Cardiac muscle cell (in vitro differentiated cells and primary cell): Measurements from ENCODE around the gene GMPR2. TPM values are rescaled to one million over a fixed set of nuclear protein-coding genes. Genes with fewer than 3 reads are reported as not detected.

ENCODE experiments used
- DNase-seq, 2 donors: peaks; one replicate each; pipeline versions ENCODE4 v3.0.0 to v3.0.0-alpha.2; 2010 to 2017; ENCODE audit warnings: low read depth in 1 of 2, low spot score in 1 of 2
- H3K27ac ChIP-seq: fragments of 200-600 bp; sonication (generic); 2 replicates; pipeline ENCODE4 v1.5.1; 2016
- H3K27me3 ChIP-seq: fragments of 200-600 bp; sonication (generic); 2 replicates; pipeline ENCODE4 v1.6.0; 2016; ENCODE audit warnings: control low read depth
- H3K36me3 ChIP-seq: fragments of 200-600 bp; sonication (generic); 2 replicates; pipeline ENCODE4 v1.5.1; 2016; ENCODE audit warnings: control low read depth
- H3K4me1 ChIP-seq: fragments of 200-600 bp; sonication (generic); 2 replicates; pipeline ENCODE4 v1.8.1; 2017; ENCODE audit warnings: low read depth, mild to moderate bottlenecking, mixed run types
- H3K4me3 ChIP-seq: fragments of 200-600 bp; sonication (generic); 2 replicates; pipeline ENCODE4 v1.5.1; 2016; ENCODE audit warnings: mild to moderate bottlenecking
- H3K9me3 ChIP-seq: fragments of 200-600 bp; sonication (generic); 2 replicates; pipeline ENCODE4 v1.5.1; 2017; ENCODE audit warnings: low read depth, mild to moderate bottlenecking, control low read depth
- CTCF ChIP-seq: IDR thresholded peaks from 2 replicates; pipeline ENCODE4 v1.5.1; 2012; ENCODE audit warnings: low read depth, mild to moderate bottlenecking, low read length
- polyA plus RNA-seq: library from polyadenylated mRNA; unstranded; fragments of >200 nt; fragmentation: Nextera tagmentation; extraction: Ambion mirVana; gene quantifications from 2 replicates; pipeline ENCODE4 v1.2.1, GENCODE V29; 2016
- total RNA-seq: library from RNA; depleted of rRNA; stranded (reverse); fragments of >200 nt; gene quantifications from 2 replicates; pipeline ENCODE4 v1.2.3, GENCODE V29; 2016

GMPR2 gene
- total and polyA plus RNA-seq, 2 experiments from 2014 or later = 57.6 to 59.5 TPM

- TF ChIP-seq CTCF = no peak
- Histone ChIP-seq H3K27me3 (no peaks in the 10 kb centered on the region), H3K4me1 (no peaks in the 10 kb centered on the region), H3K4me3 (no peak overlapping the region), H3K36me3 (no peaks in the 10 kb centered on the region), H3K9me3 (no peaks in the 10 kb centered on the region), H3K27ac (no peak overlapping the region)
- DNase-seq = no peak
These were observed 14.1 kb downstream of the GMPR2 start for GRCh38 chr14:24246765-24247212.

- Histone ChIP-seq H3K36me3 (no peaks in the 10 kb centered on the region), H3K9me3 (no peaks in the 10 kb centered on the region), H3K4me1 (no peaks in the 10 kb centered on the region), H3K4me3 (no peak overlapping the region), H3K27ac (no peak overlapping the region), H3K27me3 (no peaks in the 10 kb centered on the region)
- TF ChIP-seq CTCF = no peak
- no peak for DNase-seq
These were observed 14.7 kb downstream of the GMPR2 start for GRCh38 chr14:24247422-24247821.

- no peaks in the 10 kb centered on the region for H3K36me3 ChIP-seq
- no peak for DNase-seq
- no peak overlapping the region for H3K27ac ChIP-seq
- no peaks in the 10 kb centered on the region for H3K9me3 ChIP-seq
- no peak for TF ChIP-seq CTCF
- no peaks in the 10 kb centered on the region for H3K4me1 ChIP-seq
- H3K4me3 ChIP-seq = no peak overlapping the region
- no peaks in the 10 kb centered on the region for H3K27me3 ChIP-seq
These were observed 16.7 kb downstream of the GMPR2 start for GRCh38 chr14:24249230-24250021.

- no peaks in the 10 kb centered on the region for H3K9me3 ChIP-seq
- no peak overlapping the region for H3K27ac ChIP-seq
- H3K27me3 ChIP-seq = no peaks in the 10 kb centered on the region
- no peaks in the 10 kb centered on the region for H3K4me1 ChIP-seq
- H3K4me3 ChIP-seq = no peak overlapping the region
- no peak for DNase-seq
- TF ChIP-seq CTCF = no peak
- H3K36me3 ChIP-seq = no peaks in the 10 kb centered on the region
These were observed 17.6 kb downstream of the GMPR2 start for GRCh38 chr14:24250354-24250753.

- Histone ChIP-seq H3K9me3 (no peaks in the 10 kb centered on the region), H3K36me3 (no peaks in the 10 kb centered on the region), H3K27ac (no peak overlapping the region), H3K4me3 (no peak overlapping the region), H3K27me3 (no peaks in the 10 kb centered on the region), H3K4me1 (peaks cover 6% of the 10 kb centered on the region)
- DNase-seq = peak in 1 of 2 donors; percentile 23
- TF ChIP-seq CTCF = peak; percentile 11
These were observed 19.2 kb downstream of the GMPR2 start for GRCh38 chr14:24251880-24252288.
